Vagina (tissue), 2 donors: ENCODE measurements around the gene RNASE1.

Experiments used
- POLR2A ChIP-seq, 2 donors: fragments of 450-650 bp; IDR thresholded peaks; one replicate each; pipeline ENCODE4 v1.6.1; 2017; ENCODE audit warnings: antibody characterized with exemption in 2 of 2, mild to moderate bottlenecking in 2 of 2, moderate library complexity in 2 of 2
- POLR2AphosphoS5 ChIP-seq, 2 donors: sonication (generic); formaldehyde crosslinking; IDR thresholded peaks; one replicate each; pipeline ENCODE4 v1.9.0; 2017; ENCODE audit warnings: antibody characterized with exemption in 2 of 2, mild to moderate bottlenecking in 2 of 2, low read depth in 1 of 2; ENCODE audit not compliant: insufficient read depth in 1 of 2
- TF ChIP-seq, protein P1 (sequence below), 3 experiments: fragments of 450-650 bp in 2 of 3; fragments of 200-600 bp in 1 of 3; sonication (generic) in 1 of 3; IDR thresholded peaks; one replicate each; pipeline ENCODE4 v1.5.1; 2017 to 2019; ENCODE audit warnings: antibody characterized with exemption in 3 of 3, mild to moderate bottlenecking in 2 of 3, moderate library complexity in 2 of 3

DNA sequence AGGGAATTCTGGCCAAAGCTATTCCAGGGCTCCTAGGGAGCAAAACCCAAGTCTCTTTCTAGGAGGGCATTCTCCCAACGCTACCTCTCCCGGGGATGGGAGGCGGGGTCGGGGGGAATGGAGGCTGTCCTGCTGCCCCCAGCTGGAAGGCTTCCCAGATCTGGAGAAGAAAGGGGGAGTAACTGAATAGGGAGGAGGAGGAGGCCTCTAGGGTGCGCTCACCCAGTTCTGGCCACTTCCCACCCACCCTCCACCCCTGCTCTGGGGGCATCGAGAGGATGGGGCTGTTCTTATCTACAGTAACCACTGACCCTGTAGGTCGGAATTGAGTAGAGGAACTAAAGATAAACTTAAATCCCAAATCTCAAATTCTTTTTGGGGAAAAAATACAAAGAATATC lies 579 bp upstream of the RNASE1 start:
- TF ChIP-seq, protein P1, sequence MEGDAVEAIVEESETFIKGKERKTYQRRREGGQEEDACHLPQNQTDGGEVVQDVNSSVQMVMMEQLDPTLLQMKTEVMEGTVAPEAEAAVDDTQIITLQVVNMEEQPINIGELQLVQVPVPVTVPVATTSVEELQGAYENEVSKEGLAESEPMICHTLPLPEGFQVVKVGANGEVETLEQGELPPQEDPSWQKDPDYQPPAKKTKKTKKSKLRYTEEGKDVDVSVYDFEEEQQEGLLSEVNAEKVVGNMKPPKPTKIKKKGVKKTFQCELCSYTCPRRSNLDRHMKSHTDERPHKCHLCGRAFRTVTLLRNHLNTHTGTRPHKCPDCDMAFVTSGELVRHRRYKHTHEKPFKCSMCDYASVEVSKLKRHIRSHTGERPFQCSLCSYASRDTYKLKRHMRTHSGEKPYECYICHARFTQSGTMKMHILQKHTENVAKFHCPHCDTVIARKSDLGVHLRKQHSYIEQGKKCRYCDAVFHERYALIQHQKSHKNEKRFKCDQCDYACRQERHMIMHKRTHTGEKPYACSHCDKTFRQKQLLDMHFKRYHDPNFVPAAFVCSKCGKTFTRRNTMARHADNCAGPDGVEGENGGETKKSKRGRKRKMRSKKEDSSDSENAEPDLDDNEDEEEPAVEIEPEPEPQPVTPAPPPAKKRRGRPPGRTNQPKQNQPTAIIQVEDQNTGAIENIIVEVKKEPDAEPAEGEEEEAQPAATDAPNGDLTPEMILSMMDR (IDR thresholded peaks at IDR 0.05) = no peak
- TF ChIP-seq POLR2AphosphoS5 (IDR thresholded peaks at IDR 0.05; ENCODE audit: insufficient read depth in 1 of 2, low read depth in 1 of 2) = no peak
- no peak for TF ChIP-seq POLR2A (IDR thresholded peaks at IDR 0.05)
